HEK293 (cell line): ENCODE measurements around the gene MKLN1.

Source experiments
- CTCF ChIA-PET: fragments of 350-600 bp; formaldehyde crosslinking; extraction: SDS; loops from one replicate; lab custom pipeline; 2021; ENCODE audit warnings: antibody characterized with exemption; lab: Yijun Ruan, JAX
- POLR2A ChIA-PET: fragments of 300-600 bp; formaldehyde crosslinking; extraction: SDS; loops from one replicate; lab custom pipeline; 2020; ENCODE audit warnings: antibody characterized with exemption, inconsistent platforms; lab: Yijun Ruan, JAX
- H3K27ac ChIP-seq: fragments of 200-500 bp; sonication (Bioruptor generic); 2 replicates; pipeline ENCODE4 v1.5.1; 2014; ENCODE audit warnings: low read depth, low read length, control low read depth, inconsistent platforms; ENCODE audit errors: extremely low read depth
- H3K36me3 ChIP-seq, 2 experiments: fragments of 200-500 bp in 1 of 2; sonication (Bioruptor generic) in 1 of 2; 1 replicate in 1 of 2; 2 replicates in 1 of 2; pipeline ENCODE4 v1.5.1; 2014 to 2017; ENCODE audit warnings: inconsistent platforms in 2 of 2, low read length in 2 of 2; ENCODE audit not compliant: control insufficient read depth in 2 of 2, insufficient read depth in 1 of 2
- H3K4me1 ChIP-seq: fragments of 200-500 bp; sonication (Bioruptor generic); 2 replicates; pipeline ENCODE4 v1.5.1; 2014; ENCODE audit warnings: mild to moderate bottlenecking, low read length, inconsistent platforms; ENCODE audit not compliant: control insufficient read depth, insufficient read depth
- H3K4me3 ChIP-seq: 2 replicates; pipeline ENCODE4 v1.5.1; 2011; ENCODE audit warnings: low read depth, mild to moderate bottlenecking, control low read depth, low read length, moderate library complexity
- H3K9me3 ChIP-seq: fragments of 200-500 bp; sonication (Bioruptor generic); 2 replicates; pipeline ENCODE4 v1.5.1; 2014; ENCODE audit warnings: low read depth, low read length, inconsistent platforms; ENCODE audit not compliant: control insufficient read depth, insufficient read depth
- BCL11B ChIP-seq: fragments of 450-650 bp; formaldehyde crosslinking; IDR thresholded peaks from 2 replicates; pipeline ENCODE4 v1.5.1; 2016; ENCODE audit warnings: low read depth, missing biosample characterization, missing genetic modification characterization
- OSR2 ChIP-seq: fragments of 450-650 bp; formaldehyde crosslinking; IDR thresholded peaks from 2 replicates; pipeline ENCODE4 v1.5.1; 2016; ENCODE audit warnings: missing biosample characterization, missing genetic modification characterization
- RBAK ChIP-seq: fragments of 450-650 bp; formaldehyde crosslinking; IDR thresholded peaks from 2 replicates; pipeline ENCODE4 v1.5.1; 2016; ENCODE audit warnings: missing biosample characterization, missing genetic modification characterization
- SCRT1 ChIP-seq: fragments of 450-650 bp; formaldehyde crosslinking; IDR thresholded peaks from 2 replicates; pipeline ENCODE4 v1.5.1; 2016; ENCODE audit warnings: missing biosample characterization, missing genetic modification characterization, borderline replicate concordance
- SCRT2 ChIP-seq: fragments of 450-650 bp; formaldehyde crosslinking; IDR thresholded peaks from 2 replicates; pipeline ENCODE4 v1.5.1; 2016; ENCODE audit warnings: missing biosample characterization, missing genetic modification characterization
- YY1 ChIP-seq: fragments of 450-650 bp; formaldehyde crosslinking; IDR thresholded peaks from 2 replicates; pipeline ENCODE4 v1.5.1; 2018; ENCODE audit warnings: missing biosample characterization, missing genetic modification characterization
- ZNF19 ChIP-seq: fragments of 450-650 bp; formaldehyde crosslinking; IDR thresholded peaks from 2 replicates; pipeline ENCODE4; 2016; ENCODE audit warnings: missing biosample characterization, missing genetic modification characterization, low read depth
- ZNF274 ChIP-seq, 2 experiments: fragments of 200-500 bp in 1 of 2; fragments of 450-650 bp in 1 of 2; sonication (Bioruptor generic) in 1 of 2; formaldehyde crosslinking in 1 of 2; IDR thresholded peaks; 2 replicates each; pipeline versions ENCODE4 v1.5.1 to v1.6.1; 2014 to 2016; ENCODE audit warnings: borderline replicate concordance in 1 of 2, inconsistent platforms in 1 of 2, low read length in 1 of 2, missing biosample characterization in 1 of 2, missing genetic modification characterization in 1 of 2
- ZNF354C ChIP-seq: fragments of 450-650 bp; formaldehyde crosslinking; IDR thresholded peaks from 2 replicates; pipeline ENCODE4 v1.5.1; 2016; ENCODE audit warnings: missing biosample characterization, missing genetic modification characterization, low read depth, borderline replicate concordance
- ZNF362 ChIP-seq: fragments of 450-650 bp; formaldehyde crosslinking; IDR thresholded peaks from 2 replicates; pipeline ENCODE4 v1.5.1; 2016; ENCODE audit warnings: missing biosample characterization, missing genetic modification characterization
- ZNF416 ChIP-seq: fragments of 450-650 bp; formaldehyde crosslinking; IDR thresholded peaks from 2 replicates; pipeline ENCODE4 v1.5.1; 2016; ENCODE audit warnings: missing biosample characterization, missing genetic modification characterization
- ZNF501 ChIP-seq: fragments of 450-650 bp; formaldehyde crosslinking; IDR thresholded peaks from 2 replicates; pipeline ENCODE4 v1.5.1; 2016; ENCODE audit warnings: missing biosample characterization, missing genetic modification characterization
- ZNF555 ChIP-seq: fragments of 450-650 bp; formaldehyde crosslinking; conservative IDR thresholded peaks from 2 replicates; pipeline ENCODE4 v1.5.1; 2017; ENCODE audit warnings: missing biosample characterization, mild to moderate bottlenecking, missing genetic modification characterization, inconsistent platforms
- ZNF623 ChIP-seq: fragments of 450-650 bp; formaldehyde crosslinking; IDR thresholded peaks from 2 replicates; pipeline ENCODE4 v1.5.1; 2016; ENCODE audit warnings: missing biosample characterization, missing genetic modification characterization
- ZNF629 ChIP-seq: fragments of 450-650 bp; formaldehyde crosslinking; IDR thresholded peaks from 2 replicates; pipeline ENCODE4 v1.5.1; 2017; ENCODE audit warnings: missing biosample characterization, missing genetic modification characterization
- ZNF654 ChIP-seq: fragments of 450-650 bp; formaldehyde crosslinking; IDR thresholded peaks from 2 replicates; pipeline ENCODE4 v1.5.1; 2016; ENCODE audit warnings: low read depth, missing biosample characterization, missing genetic modification characterization
- ZNF670 ChIP-seq: fragments of 450-650 bp; formaldehyde crosslinking; IDR thresholded peaks from 2 replicates; pipeline ENCODE4 v1.5.1; 2016; ENCODE audit warnings: missing biosample characterization, missing genetic modification characterization, low read depth
- ZNF76 ChIP-seq: fragments of 450-650 bp; formaldehyde crosslinking; IDR thresholded peaks from 2 replicates; pipeline ENCODE4; 2016; ENCODE audit warnings: low read depth, missing biosample characterization, missing genetic modification characterization, borderline replicate concordance
- ZXDB ChIP-seq: fragments of 450-650 bp; formaldehyde crosslinking; IDR thresholded peaks from 2 replicates; pipeline ENCODE4 v1.5.1; 2016; ENCODE audit warnings: missing biosample characterization, missing genetic modification characterization

Gene MKLN1

GRCh38 chr7:131300572-131301466 is 26.9 kb upstream of the MKLN1 start:
- H3K4me1 ChIP-seq = no peaks in the 10 kb centered on the region

GRCh38 chr7:131302446-131302845 is 25.2 kb upstream of the MKLN1 start:
- Histone ChIP-seq H3K9me3 (no peaks in the 10 kb centered on the region), H3K4me1 (no peaks in the 10 kb centered on the region), H3K4me3 (no peak overlapping the region), H3K36me3 (no peaks in the 10 kb centered on the region)
- POLR2A ChIA-PET = no interaction called here
- TF ChIP-seq ZNF416 (tag by site-specific recombination) (no peak), ZNF623 (no peak), ZNF354C (tag by site-specific recombination) (no peak), RBAK (tag by site-specific recombination) (no peak), ZNF629 (tag by site-specific recombination) (no peak), OSR2 (tag by site-specific recombination) (no peak), ZXDB (tag by site-specific recombination) (no peak), ZNF274 (IDR thresholded peaks at IDR 0.05; ENCODE audit: low read length) (no peak), ZNF274 (tag by site-specific recombination; IDR thresholded peaks at IDR 0.05; ENCODE audit: borderline replicate concordance) (no peak), BCL11B (tag by site-specific recombination) (no peak), ZNF76 (no peak)
- TF ChIP-seq, all 188 proteins: peak for 0
- H3K27ac ChIP-seq = no peak overlapping the region
- CTCF ChIA-PET = interaction anchor here (0.6 to 1.6 kb wide), 6 partner anchors 120 to 559 kb away, joined by 3 to 4 read pairs (median 3); no protein-coding TSS in a partner anchor

More at GRCh38 chr7:131300572-131301466, 26.9 kb upstream of the MKLN1 start:
- no peak for TF ChIP-seq ZNF555 (tag by site-specific recombination)
- no peak for TF ChIP-seq ZNF670 (tag by site-specific recombination)
- TF ChIP-seq YY1 (tag by site-specific recombination) = no peak
- peak; percentile 42; the same call in 1 of the 2 replicates for TF ChIP-seq SCRT1 (tag by site-specific recombination)
- TF ChIP-seq ZNF362 = 0 out of 2 replicates have a peak, but pooled peaks have one; percentile 13
- TF ChIP-seq SCRT2 (tag by site-specific recombination) = peak; percentile 83
- no peak for TF ChIP-seq ZNF501 (tag by site-specific recombination)
- TF ChIP-seq, all 188 proteins: peak for 3
- ChIA-PET POLR2A (interaction anchor here (0.5 kb wide), 1 partner anchor 231 kb away, joined by 3 read pairs; no protein-coding TSS in a partner anchor), CTCF (interaction anchor here (0.6 kb wide), 2 partner anchors 24 to 319 kb away, joined by 3 read pairs; no protein-coding TSS in a partner anchor)
- H3K4me3 ChIP-seq = no peak overlapping the region
- no peak overlapping the region for H3K27ac ChIP-seq
- H3K36me3 ChIP-seq = no peaks in the 10 kb centered on the region
- H3K9me3 ChIP-seq = no peaks in the 10 kb centered on the region

- TF ChIP-seq ZNF654 (tag by site-specific recombination) = 0 out of 2 replicates have a peak, but pooled peaks have one; percentile 30
- TF ChIP-seq ZNF19 (tag by site-specific recombination) = no peak
- TF ChIP-seq, all 188 proteins: peak for 1
- POLR2A ChIA-PET = no interaction called here
- no peak overlapping the region for H3K4me3 ChIP-seq
- no peak overlapping the region for H3K27ac ChIP-seq
- no peaks in the 10 kb centered on the region for H3K36me3 ChIP-seq
- no peaks in the 10 kb centered on the region for H3K9me3 ChIP-seq
- H3K4me1 ChIP-seq = no peaks in the 10 kb centered on the region
- CTCF ChIA-PET = interaction anchor here (0.6 to 1.6 kb wide), 4 partner anchors 120 to 410 kb away, joined by 3 to 4 read pairs (median 3); no protein-coding TSS in a partner anchor
Observed at GRCh38 chr7:131302876-131303707, 24.6 kb upstream of the MKLN1 start.
